ENCODE data around the gene GPR83.
"Not testable (repeated sequence)": the region's sequence is repeated elsewhere in the genome, so short reads cannot be mapped to it uniquely, and the experiment has no call there.

GPR83 gene

GRCh38 chr11:94350850-94351563 is 50.2 kb downstream of the GPR83 start:
- not testable (repeated sequence) for DNase-seq

- not testable (repeated sequence) for DNase-seq
These were observed 54.9 kb downstream of the GPR83 start for GRCh38 chr11:94346311-94346710.

GRCh38 chr11:94343495-94343894 is 57.7 kb downstream of the GPR83 start:
- no peak for DNase-seq

GRCh38 chr11:94342250-94342649 is 59.0 kb downstream of the GPR83 start:
- no peak for DNase-seq

- no peak for DNase-seq
These were observed 62.6 kb downstream of the GPR83 start for GRCh38 chr11:94338651-94339050.

GRCh38 chr11:94336033-94336432 is 65.2 kb downstream of the GPR83 start:
- DNase-seq = no peak

- no peak for DNase-seq
These were observed 68.4 kb downstream of the GPR83 start for GRCh38 chr11:94332814-94333213.

- DNase-seq = no peak
These were observed 70.4 kb downstream of the GPR83 start for GRCh38 chr11:94330789-94331188.

- no peak for DNase-seq
These were observed 71.7 kb downstream of the GPR83 start for GRCh38 chr11:94329501-94329900.

- DNase-seq = no peak
These were observed 72.6 kb downstream of the GPR83 start for GRCh38 chr11:94328587-94329080.
